Effector CD8-positive, alpha-beta T cell (primary cell): Measurements from ENCODE around the gene PDX1.
"Not testable (repeated sequence)": the region's sequence is repeated elsewhere in the genome, so short reads cannot be mapped to it uniquely, and the experiment has no call there.

Source experiments
- DNase-seq: peaks from one replicate; lab custom pipeline; 2025; lab: John Stamatoyannopoulos, UW

PDX1 gene

DNA sequence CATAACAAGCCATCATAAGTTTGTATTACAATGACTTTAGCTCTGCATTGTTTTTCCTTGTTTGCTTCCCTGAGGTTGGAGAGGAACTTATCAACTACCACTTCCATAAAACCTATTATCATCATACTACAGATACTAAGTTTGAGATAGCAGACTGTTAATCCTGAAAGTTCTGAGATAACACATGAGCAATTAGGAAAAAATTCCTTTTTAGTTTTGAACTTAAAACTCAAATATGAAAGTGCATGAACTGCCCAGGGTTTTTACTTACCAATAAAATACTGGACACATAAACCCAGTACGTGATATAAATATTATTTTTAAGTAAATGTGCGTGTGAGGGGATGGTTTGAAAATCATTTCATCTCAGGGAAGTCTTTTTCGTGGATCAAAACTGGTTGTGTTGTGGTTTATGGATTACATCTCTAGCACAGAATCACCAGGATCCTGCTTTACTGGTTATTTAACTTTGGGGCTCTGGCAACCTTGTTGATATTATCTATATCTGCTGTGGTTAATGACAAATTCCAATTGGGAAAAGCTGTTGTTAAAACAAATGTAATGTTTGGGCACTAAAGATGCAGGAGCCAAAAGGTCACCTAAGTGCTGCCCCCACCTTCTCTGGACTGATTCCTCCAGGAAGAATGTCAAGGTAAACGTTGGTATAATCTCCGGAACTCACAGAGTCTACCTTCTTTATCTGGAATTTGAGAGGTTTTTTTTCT, 36.9 kb downstream of the PDX1 start:
- no peak for DNase-seq

DNA sequence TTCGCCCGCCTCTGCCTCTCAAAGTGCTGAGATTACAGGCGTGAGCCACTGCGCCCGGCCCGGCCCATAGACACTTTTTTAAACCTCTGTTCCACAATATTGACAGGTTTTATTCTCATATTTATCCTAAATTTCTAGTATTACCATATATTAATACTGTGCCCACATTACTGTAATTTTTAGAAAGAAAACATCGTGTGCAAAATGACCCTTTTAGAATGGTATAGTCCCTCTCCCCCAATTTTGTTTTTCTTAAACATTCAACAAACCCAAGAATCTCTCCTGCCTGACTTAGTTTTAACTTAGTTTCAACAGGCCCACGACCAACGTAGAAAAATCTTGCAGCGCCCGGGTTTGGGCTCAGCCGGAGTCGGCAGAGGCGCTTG, 40.2 kb downstream of the PDX1 start:
- no peak for DNase-seq

DNA sequence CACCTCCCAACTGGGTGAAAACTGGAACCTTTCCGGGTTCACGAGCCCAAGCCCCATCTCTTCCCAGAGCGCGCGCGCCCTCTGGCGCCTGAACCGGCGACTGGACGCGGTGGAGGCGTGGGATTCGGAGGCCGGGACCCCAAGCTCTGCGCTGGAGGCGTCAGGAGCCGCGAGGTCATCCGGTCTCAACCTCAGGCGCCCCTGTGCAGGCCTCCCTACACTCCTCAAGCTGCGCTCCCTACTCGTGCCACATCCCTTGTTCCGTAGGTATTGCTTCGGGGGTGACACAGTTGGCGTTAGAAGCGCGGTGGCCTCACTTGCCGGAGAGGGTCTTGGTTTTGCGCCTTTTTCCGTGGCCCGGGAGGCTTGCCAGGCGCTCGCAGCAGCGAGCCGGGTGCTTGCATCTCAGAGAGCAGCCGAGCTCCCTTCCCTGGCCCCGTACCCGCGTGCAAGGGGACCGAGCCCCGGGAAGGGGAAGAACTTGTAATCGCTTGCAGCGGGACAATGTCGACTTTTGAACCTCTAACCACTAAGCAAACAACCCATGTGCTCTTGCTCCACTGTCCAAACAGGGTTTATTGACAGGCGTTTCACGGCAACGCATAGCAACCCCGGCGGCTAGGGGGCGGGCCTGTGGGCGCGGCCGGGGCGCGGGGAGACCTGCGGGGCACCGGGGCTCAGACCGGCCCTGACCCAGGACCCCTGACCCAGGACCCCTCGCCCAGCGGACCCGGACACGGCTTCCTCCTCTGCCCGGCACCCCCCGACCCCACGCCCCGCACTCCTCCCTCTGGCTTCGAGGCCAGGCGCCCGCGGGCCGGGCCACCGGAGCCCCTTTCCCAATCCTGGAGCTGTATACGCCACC, 40.8 kb downstream of the PDX1 start:
- no peak for DNase-seq

DNA sequence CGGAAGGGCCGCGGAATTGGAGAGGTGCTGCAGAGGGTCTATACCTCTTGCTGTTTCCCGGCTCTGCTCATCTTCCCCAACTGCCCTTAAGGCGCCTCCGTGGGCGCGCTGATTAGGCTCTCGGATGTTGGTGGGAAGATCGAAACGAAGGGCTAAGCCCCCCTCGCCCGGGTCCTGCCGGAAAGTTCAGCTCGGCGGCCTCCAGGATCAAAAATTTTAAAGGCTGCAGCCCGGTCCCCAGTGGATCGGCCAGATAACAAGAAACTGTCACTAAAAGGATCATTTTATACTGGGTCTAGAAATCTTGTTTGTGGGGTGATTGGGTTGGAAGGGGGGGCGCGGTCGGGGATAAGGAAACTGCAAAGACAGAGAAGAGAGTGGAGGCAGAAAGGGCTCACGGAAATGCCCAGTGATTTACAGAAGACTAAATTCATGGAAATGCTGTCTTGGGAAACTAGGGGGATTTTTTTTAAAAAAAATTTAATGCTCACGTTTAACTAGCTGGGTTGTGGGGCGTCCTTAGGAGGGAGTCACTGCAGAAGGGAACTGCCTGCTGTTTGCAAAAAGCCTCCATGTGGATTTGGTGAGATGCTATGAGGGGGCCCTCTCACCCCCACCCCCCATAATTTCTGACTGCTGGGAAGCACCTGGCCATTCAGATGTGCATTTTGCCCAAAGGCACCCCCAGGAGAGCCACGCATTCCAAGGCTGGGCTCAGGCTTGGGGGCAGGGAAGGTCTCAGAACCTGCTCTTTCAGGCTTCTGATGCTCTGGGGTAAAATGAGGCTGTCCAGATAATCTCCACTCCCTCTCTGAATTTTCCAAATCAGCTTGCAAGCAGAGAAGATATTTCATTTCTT, 41.7 kb downstream of the PDX1 start:
- no peak for DNase-seq

DNA sequence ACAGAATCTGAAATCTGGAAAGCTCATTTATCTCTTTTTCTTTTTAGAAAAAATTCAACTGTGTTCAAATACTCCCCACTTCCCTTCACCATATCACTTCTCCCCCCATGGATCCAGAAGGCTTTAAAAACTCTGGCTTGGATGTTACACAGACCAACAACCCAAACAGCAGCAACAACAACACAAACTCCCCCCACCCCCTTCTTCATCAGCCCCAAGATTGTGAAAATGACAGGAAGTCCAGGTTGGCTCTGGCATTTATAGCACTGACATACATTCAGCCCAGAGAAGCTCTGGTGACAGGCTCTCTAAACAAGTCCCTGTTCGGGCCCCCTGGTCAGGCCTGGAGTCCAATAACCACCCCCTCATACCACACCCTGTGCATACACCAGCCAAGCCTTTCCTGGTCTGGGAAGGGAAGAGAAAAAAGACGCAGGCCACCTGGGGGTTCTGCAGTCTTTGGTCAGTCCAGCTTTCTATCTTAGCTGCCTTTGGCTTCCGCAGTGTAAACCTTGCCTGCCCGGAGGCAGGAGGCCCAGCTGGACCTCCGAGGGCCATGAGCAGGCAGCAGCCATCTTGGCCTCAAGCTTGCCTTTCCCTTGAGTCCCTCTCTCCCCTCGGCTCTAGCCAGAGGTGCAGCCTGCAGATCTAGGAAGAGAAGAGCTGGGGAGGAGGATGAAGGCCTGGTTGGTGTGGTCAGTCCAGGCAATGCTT, 42.5 kb downstream of the PDX1 start:
- no peak for DNase-seq

DNA sequence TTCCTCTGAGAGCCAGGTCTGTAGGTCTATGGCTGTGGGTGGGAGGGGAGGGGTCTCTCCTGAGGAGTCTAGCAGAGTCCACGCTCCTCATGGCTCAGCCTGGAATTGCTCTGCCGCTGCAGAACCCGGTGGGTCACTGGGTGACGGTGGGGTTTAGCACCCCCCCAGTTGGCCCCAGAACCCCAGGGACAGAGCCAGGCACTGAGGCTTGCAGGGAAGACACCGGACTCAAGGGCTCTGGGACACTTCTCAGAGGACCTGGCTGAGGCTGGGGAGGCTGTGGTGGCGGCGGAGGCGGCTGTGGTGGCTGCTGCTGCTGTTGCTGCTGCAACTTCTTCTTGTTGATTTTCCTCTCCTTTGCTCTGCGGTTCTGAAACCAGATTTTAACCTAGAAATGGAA, 43.2 kb downstream of the PDX1 start:
- no peak for DNase-seq

GRCh38 chr13:27963491-27963890, 43.7 kb downstream of the PDX1 start:
- no peak for DNase-seq

GRCh38 chr13:27964206-27964605, 44.4 kb downstream of the PDX1 start:
- not testable (repeated sequence) for DNase-seq

DNA sequence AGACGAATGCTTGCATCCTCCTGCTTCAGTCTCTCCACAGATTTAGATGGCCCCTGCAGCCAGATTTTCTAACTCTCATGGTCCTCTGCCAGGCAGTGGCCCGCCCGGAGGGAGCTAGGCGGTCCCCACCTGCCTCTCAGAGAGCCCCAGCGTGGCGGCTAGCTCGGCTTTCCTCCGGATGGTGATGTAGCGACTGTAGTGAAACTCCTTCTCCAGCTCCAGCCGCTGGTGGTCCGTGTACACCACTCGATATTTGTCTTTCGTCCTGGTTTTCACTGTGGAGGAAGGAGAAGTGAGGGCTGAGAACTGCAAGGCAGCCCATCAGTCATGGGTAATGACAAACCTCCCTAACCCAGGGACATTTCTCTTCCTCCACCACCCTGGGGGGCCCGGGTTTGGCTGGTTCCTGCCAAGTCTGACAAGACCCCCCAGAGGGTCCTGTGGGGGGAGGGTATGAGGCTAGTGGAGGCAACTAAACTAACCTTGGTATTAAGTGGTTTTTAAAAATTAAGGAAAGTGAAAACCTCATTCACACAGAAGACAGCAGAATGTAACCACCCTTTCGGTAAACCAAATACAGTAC, 45.0 kb downstream of the PDX1 start:
- DNase-seq: no peak

GRCh38 chr13:27965343-27965739, 45.5 kb downstream of the PDX1 start:
- DNase-seq: no peak

- no peak for DNase-seq
These were observed 46.2 kb downstream of the PDX1 start for GRCh38 chr13:27965740-27966640.

DNA sequence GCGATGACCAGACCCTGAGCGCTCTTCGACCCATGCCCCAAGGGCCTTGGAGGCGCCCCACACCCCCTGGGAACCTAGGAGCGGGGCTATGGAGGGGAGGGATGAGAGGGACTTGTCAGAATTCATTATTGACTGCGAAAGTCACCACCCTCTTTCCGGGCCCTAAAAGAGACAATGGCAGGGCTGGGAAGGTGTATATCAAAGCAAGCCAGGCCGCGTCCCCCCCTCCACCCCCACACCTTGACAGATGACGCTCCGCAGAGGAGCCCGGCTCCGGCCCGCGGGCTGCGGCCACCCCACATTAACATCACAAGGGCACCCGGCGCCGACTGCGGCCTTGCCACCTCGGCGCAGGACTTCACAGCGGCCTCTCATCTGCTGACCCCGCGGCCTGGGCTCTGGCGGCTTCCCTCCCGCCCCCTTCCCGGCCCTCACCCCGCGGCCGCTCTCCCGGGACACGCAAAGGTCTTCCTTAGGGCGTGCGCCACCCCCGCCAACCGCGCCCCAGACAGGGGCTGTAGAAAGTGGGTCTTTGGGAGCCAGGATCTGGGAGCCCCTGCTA, 46.9 kb downstream of the PDX1 start:
- DNase-seq: no peak

DNA sequence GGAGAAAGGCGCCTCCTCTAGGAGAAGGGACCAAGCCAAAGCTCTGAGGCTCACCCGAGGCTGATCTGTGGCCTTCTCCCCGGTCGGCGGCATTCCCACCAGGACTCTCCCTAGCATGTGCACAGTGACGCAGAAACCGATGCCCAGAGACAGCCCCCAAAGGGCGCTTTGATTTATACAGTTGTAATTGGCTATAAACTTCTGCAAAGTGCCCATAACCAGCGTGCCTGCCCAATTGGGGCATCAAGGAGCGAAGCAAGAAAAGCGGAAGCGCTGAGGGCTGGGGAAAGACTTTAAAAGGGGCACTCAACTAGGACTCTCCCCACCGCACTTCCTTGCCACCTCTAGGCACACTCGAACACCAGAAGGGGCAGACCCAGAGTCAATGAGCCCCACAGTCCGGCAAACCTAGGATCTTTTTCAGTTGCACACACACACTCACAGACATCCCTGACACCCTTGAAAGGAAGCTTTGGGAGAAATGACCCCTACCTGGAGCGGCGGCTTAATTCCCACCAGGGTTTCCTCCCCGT, 47.5 kb downstream of the PDX1 start:
- DNase-seq: no peak

DNA sequence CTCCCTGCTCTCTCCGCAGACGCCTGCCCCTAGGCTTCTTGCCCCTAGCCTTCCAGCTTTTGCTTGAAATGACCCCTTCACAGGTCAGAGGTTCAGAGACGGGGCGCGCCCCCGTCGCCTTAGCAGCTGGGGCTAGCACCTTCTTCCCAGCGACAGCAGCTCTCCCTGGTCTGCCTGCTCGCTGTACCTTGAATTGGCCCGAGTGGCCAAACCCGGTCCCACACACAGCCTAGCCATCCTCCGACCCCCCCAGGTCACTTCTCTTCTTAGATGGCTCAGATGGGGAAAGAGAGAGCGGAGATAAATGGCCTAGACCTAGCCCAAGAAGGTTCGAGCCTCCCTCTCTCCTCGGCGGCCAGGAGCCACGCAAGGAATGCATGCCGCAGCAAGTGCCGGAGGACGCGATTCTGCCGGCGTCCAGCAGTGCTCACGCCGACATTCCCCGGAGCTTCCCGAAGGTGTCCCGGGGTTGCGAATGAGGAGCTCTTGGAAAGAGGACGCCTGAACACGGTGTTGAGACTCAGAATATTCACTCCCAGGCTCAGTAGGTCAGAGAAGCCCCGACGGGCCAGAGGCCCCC, 48.0 kb downstream of the PDX1 start:
- no peak for DNase-seq

- DNase-seq: no peak
These were observed 48.7 kb downstream of the PDX1 start for GRCh38 chr13:27968316-27969081.

- no peak for DNase-seq
These were observed 49.5 kb downstream of the PDX1 start, which contains the start of gene CDX2 for GRCh38 chr13:27969082-27969865. Gene CDX2 (minus strand): TSS chr13:27969315. CDS start chr13:27969006, 309 bp downstream.

DNA sequence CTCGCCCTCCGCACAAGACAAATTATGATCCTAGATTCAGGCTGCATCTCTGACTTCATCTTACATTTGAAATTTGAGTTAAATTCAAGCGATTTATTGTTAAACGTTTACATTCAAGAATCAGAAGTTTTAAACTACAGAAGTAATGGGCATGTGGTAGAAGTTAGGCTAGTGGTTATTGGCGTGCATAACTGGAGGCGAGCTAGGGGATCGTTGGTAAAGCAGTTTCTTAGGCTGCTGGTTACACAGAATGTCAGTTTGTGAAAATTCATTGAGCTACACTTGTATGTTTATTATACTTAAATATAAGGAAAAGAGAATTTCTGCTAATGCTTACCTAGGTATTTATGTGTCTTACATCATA, 50.0 kb downstream of the PDX1 start:
- DNase-seq: no peak
